Measurements from ENCODE around the gene TIGAR. TPM values are rescaled to one million over a fixed set of nuclear protein-coding genes. Genes with fewer than 3 reads are reported as not detected.

The TIGAR gene
- total and polyA plus RNA-seq, 2 donors (not counting 3 experiments of a cell fraction or from before 2014, with no cell fraction given) = 5.6 to 31.2 TPM

GRCh38 chr12:4276524-4277204, 44.3 kb upstream of the TIGAR start:
- intact Hi-C loops (cut with micrococcal nuclease) = loop anchor here (1.0 to 10.0 kb wide), 7 partner anchors 169 to 976 kb away; no protein-coding TSS in a partner anchor
- FAIRE-seq = peak; percentile 91
- dilution Hi-C loops (cut with MboI; ENCODE audit: extremely low pct_ligation_motif_present, low sequenced_read_pairs) = no loop called here
- Histone ChIP-seq H3K4me2 (ENCODE audit: insufficient read depth, low read length) (no peak overlapping the region), H4K20me1 (replicated peaks; ENCODE audit: control insufficient read depth, extremely low read depth, insufficient read depth, low read length) (no peaks in the 10 kb centered on the region), H2AFZ (ENCODE audit: low read depth, low read length) (no peak overlapping the region), H3K4me1 (ENCODE audit: control insufficient read depth, extremely low read depth, insufficient read depth, low read length) (peaks cover 10% of the 10 kb centered on the region), H3K27me3 (ENCODE audit: control insufficient read depth in 2 of 2, insufficient read depth in 2 of 2, low read length in 2 of 2) (peaks cover 49% of the 10 kb centered on the region in 2 experiments), H3K79me2 (ENCODE audit: control insufficient read depth, insufficient read depth, low read length) (no peaks in the 10 kb centered on the region), H3K4me3 (replicated peaks in 1 of 3; ENCODE audit: insufficient read depth in 1 of 3, low read depth in 1 of 3, low read length in 3 of 3) (no peak overlapping the region), H3K9ac (replicated peaks; ENCODE audit: extremely low read depth, insufficient read depth, low read length) (no peak overlapping the region), H3K36me3 (ENCODE audit: control insufficient read depth in 2 of 2, extremely low read depth in 1 of 2, insufficient read depth in 2 of 2, low read length in 2 of 2) (no peaks in the 10 kb centered on the region), H3K9me3 (replicated peaks; ENCODE audit: control insufficient read depth, insufficient read depth, low read length) (no peaks in the 10 kb centered on the region), H3K9me1 (replicated peaks; ENCODE audit: control insufficient read depth, extremely low read depth, insufficient read depth, low read length) (no peaks in the 10 kb centered on the region), H3K27ac (ENCODE audit: insufficient read depth, low read depth, low read length) (no peak overlapping the region)
- DNase-seq (ENCODE audit: low read depth, low spot score) = peak; percentile 87
- BruUV-seq (replicated peaks) = no TSS peak
- CTCF ChIA-PET = interaction anchor here (0.5 to 5.9 kb wide), 107 partner anchors 9 to 1203 kb away, joined by 3 to 464 read pairs (median 5); partner anchors contain the start of genes FGF23, PARP11 and TIGAR
- TF ChIP-seq JUN (IDR thresholded peaks at IDR 0.05; ENCODE audit: borderline replicate concordance, insufficient read depth, insufficient read length, low read depth) = peak; percentile 28
- TF ChIP-seq POLR2A (IDR thresholded peaks at IDR 0.05; ENCODE audit: low read depth, low read length) = no peak
- no peak for TF ChIP-seq GATA2 (IDR thresholded peaks at IDR 0.05; ENCODE audit: insufficient read depth, insufficient read length, low read depth, low read length)
- TF ChIP-seq MAX (IDR thresholded peaks at IDR 0.05; ENCODE audit: insufficient read depth, insufficient read length) = no peak
- no peak for TF ChIP-seq EZH2 (IDR thresholded peaks at IDR 0.05; ENCODE audit: borderline replicate concordance, low read depth, low read length, severe bottlenecking)
- TF ChIP-seq CTCF (IDR thresholded peaks at IDR 0.05; ENCODE audit: extremely low read depth in 1 of 2, insufficient read depth in 1 of 2, low read depth in 1 of 2, low read length in 2 of 2) = peak; percentile 80 to 85
- POLR2A ChIA-PET = interaction anchor here (0.6 kb wide), 1 partner anchor 8 kb away, joined by 3 read pairs; no protein-coding TSS in a partner anchor
